ENCODE results near the gene PPP1R3F. TPM values are rescaled to one million over a fixed set of nuclear protein-coding genes. Genes with fewer than 3 reads are reported as not detected.

The PPP1R3F gene
- total RNA-seq, 4 donors from 2014 or later, result 4.8 to 13.3 (median 5.7) TPM

Other genes with a start within 250 kb of the PPP1R3F start
- gene TFE3, start 226.4 kb upstream of the PPP1R3F start, total RNA-seq, result 10 to 100 TPM; 40.4 to 54.9 (median 50.3) TPM
- gene CCDC120, start 210.8 kb upstream of the PPP1R3F start, total RNA-seq, result 10 to 100 TPM; 36.6 to 43.3 (median 38.1) TPM
- gene PRAF2, start 195.8 kb upstream of the PPP1R3F start, total RNA-seq, result 10 to 100 TPM in 2 of 4 donors, 1 to 10 TPM in 2; 4.6 to 15.6 (median 9.2) TPM
- 100 to 1,000 TPM in 1 of 4 donors, 10 to 100 TPM in 3; 65.8 to 122 (median 86.8) TPM for gene WDR45, start 189.9 kb upstream of the PPP1R3F start, total RNA-seq
- 10 to 100 TPM; 27.7 to 31.7 (median 28.9) TPM for gene GPKOW, start 146.1 kb upstream of the PPP1R3F start, total RNA-seq
- gene MAGIX, start 107.0 kb upstream of the PPP1R3F start, total RNA-seq, result 10 to 100 TPM in 2 of 4 donors, 1 to 10 TPM in 2; 4.9 to 14.9 (median 9.0) TPM
- gene PLP2, start 97.9 kb upstream of the PPP1R3F start, total RNA-seq, result 100 to 1,000 TPM; 159 to 250 (median 205) TPM
- 10 to 100 TPM; 20.8 to 47.9 (median 31.1) TPM for gene PRICKLE3, start 83.4 kb upstream of the PPP1R3F start, total RNA-seq
- 1 to 10 TPM in 2 of 4 donors, under 1 TPM in 1, not detected in 1; 0.30 to 1.6 (median 1.3) TPM for gene SYP, start 69.6 kb upstream of the PPP1R3F start, total RNA-seq
- gene CACNA1F, start 36.5 kb upstream of the PPP1R3F start, total RNA-seq, result under 1 TPM in 3 of 4 donors, not detected in 1; 0.21 to 0.40 (median 0.29) TPM
- 10 to 100 TPM; 18.1 to 25.0 (median 18.8) TPM for gene CCDC22, start 34.3 kb upstream of the PPP1R3F start, total RNA-seq
- gene FOXP3, start 5.1 kb upstream of the PPP1R3F start, total RNA-seq, result 1 to 10 TPM in 1 of 4 donors, under 1 TPM in 2, not detected in 1; 0.26 to 1.0 (median 0.62) TPM
- gene GAGE10, start 33.9 kb downstream of the PPP1R3F start, total RNA-seq, result not detected
- not detected for gene GAGE12J, start 52.2 kb downstream of the PPP1R3F start, total RNA-seq
- not detected for gene GAGE13, start 61.8 kb downstream of the PPP1R3F start, total RNA-seq

All from suprapubic skin (tissue), 4 donors.